Stimulated activated CD4-positive, alpha-beta T cell treated with anti-CD3 and anti-CD28 coated beads, Interleukin-12 subunit alpha, Interleukin-12 subunit beta, amount 100 ng/mL, for 24 hours (primary cell): ENCODE results near the gene KLC4.

Experiments used
- DNase-seq, 2 experiments: peaks; one replicate each; pipeline ENCODE4 v3.0.0-alpha.2; 2020; ENCODE audit warnings: low read depth in 2 of 2

Gene KLC4

GRCh38 chr6:43059168-43060033 is at the start of gene KLC4, which contains the start of gene MRPL2:
TSS of gene KLC4 (plus strand) at chr6:43059631. CDS start at chr6:43061336, 1,705 bp downstream.
TSS of gene MRPL2 (minus strand) at chr6:43059434. CDS start at chr6:43059381, 53 bp downstream.
- peak; percentile 97 to 98 for DNase-seq

- DNase-seq, result no peak
Observed at GRCh38 chr6:43011207-43011606, 48.2 kb upstream of the KLC4 start.

- no peak for DNase-seq
Observed at GRCh38 chr6:43012364-43012763, 47.1 kb upstream of the KLC4 start.

GRCh38 chr6:43013097-43013842 is 46.2 kb upstream of the KLC4 start:
- DNase-seq, result no peak

- DNase-seq, result peak; percentile 96 to 99
Observed at GRCh38 chr6:43013843-43014433, 45.5 kb upstream of the KLC4 start, which contains the start of the genes KLHDC3 and MEA1. TSS of gene KLHDC3 (plus strand) at chr6:43014249. CDS start at chr6:43017193, 2,944 bp downstream. TSS of gene MEA1 (minus strand) at chr6:43013946. CDS start at chr6:43013813, 133 bp downstream.

GRCh38 chr6:43014434-43014909 is 45.0 kb upstream of the KLC4 start:
- no peak for DNase-seq

GRCh38 chr6:43016176-43016942 is 43.1 kb upstream of the KLC4 start:
- DNase-seq, result no peak

- DNase-seq, result no peak
Observed at GRCh38 chr6:43016943-43017334, 42.5 kb upstream of the KLC4 start.

GRCh38 chr6:43019152-43019551 is 40.3 kb upstream of the KLC4 start:
- no peak for DNase-seq

- no peak for DNase-seq
Observed at GRCh38 chr6:43020052-43020705, 39.3 kb upstream of the KLC4 start.

- no peak for DNase-seq
Observed at GRCh38 chr6:43020847-43021246, 38.6 kb upstream of the KLC4 start.

GRCh38 chr6:43021270-43022047 is 38.0 kb upstream of the KLC4 start, which contains the start of gene RRP36:
TSS of gene RRP36 (plus strand) at chr6:43021623. CDS start at chr6:43021655, 32 bp downstream.
- DNase-seq, result peak; percentile 62 to 69

GRCh38 chr6:43024436-43024835 is 35.0 kb upstream of the KLC4 start:
- no peak for DNase-seq

- no peak for DNase-seq
Observed at GRCh38 chr6:43026365-43026764, 33.1 kb upstream of the KLC4 start.

- DNase-seq, result no peak
Observed at GRCh38 chr6:43029120-43029519, 30.3 kb upstream of the KLC4 start.

GRCh38 chr6:43032326-43032725 is 27.1 kb upstream of the KLC4 start:
- no peak for DNase-seq

GRCh38 chr6:43033496-43034189 is 25.8 kb upstream of the KLC4 start:
- no peak for DNase-seq

- DNase-seq, result no peak
Observed at GRCh38 chr6:43034190-43034525, 25.3 kb upstream of the KLC4 start.

- DNase-seq, result no peak
Observed at GRCh38 chr6:43035495-43036194, 23.8 kb upstream of the KLC4 start.
